ENCODE results near the gene MTMR10. TPM values are rescaled to one million over a fixed set of nuclear protein-coding genes. Genes with fewer than 3 reads are reported as not detected.
A peak's percentile ranks its signal among the peaks of the same experiment; 100 is the strongest.

The MTMR10 gene
- total RNA-seq, 1 donor from 2014 or later = 13.4 TPM

GRCh38 chr15:30919877-30920550 lies 71.4 kb downstream of the MTMR10 start:
- DNase-seq = no peak

- no peak for DNase-seq
Observed at GRCh38 chr15:30918366-30918765, 73.1 kb downstream of the MTMR10 start.

- DNase-seq = no peak
Observed at GRCh38 chr15:30917675-30918074, 73.8 kb downstream of the MTMR10 start.

GRCh38 chr15:30917013-30917412 lies 74.4 kb downstream of the MTMR10 start:
- no peak for DNase-seq

GRCh38 chr15:30913761-30914160 lies 77.7 kb downstream of the MTMR10 start:
- DNase-seq = no peak

- no peak for DNase-seq
Observed at GRCh38 chr15:30906366-30906765, 85.1 kb downstream of the MTMR10 start.

GRCh38 chr15:30905821-30906220 lies 85.6 kb downstream of the MTMR10 start:
- no peak for DNase-seq

GRCh38 chr15:30904812-30905211 lies 86.6 kb downstream of the MTMR10 start:
- DNase-seq = no peak

GRCh38 chr15:30903497-30904187 lies 87.8 kb downstream of the MTMR10 start, which contains the start of gene FAN1:
Gene FAN1 (plus strand): TSS chr15:30903915. CDS start chr15:30904664, 749 bp downstream.
- peak; percentile 91 for DNase-seq

- no peak for DNase-seq
Observed at GRCh38 chr15:30901889-30902288, 89.5 kb downstream of the MTMR10 start.

- DNase-seq = no peak
Observed at GRCh38 chr15:30896211-30896606, 95.2 kb downstream of the MTMR10 start.

- DNase-seq = no peak
Observed at GRCh38 chr15:30895461-30896210, 95.8 kb downstream of the MTMR10 start.

- DNase-seq = no peak
Observed at GRCh38 chr15:30889196-30889595, 102.2 kb downstream of the MTMR10 start.

Small RNA genes lying within 50 kb of the gene (small RNA-seq; reads per million reads assigned to genes)
- gene RNU6-466P = not detected

Other genes starting within 250 kb of the MTMR10 start
- gene FAN1, start 87.7 kb downstream of the MTMR10 start, total RNA-seq = 32.6 TPM
- gene TRPM1, start 110.1 kb upstream of the MTMR10 start, total RNA-seq = not detected

Data from occipital lobe (tissue), 3 donors.